LHCN-M2 (cell line): ENCODE data around the gene APBA1. TPM values are rescaled to one million over a fixed set of nuclear protein-coding genes. Genes with fewer than 3 reads are reported as not detected.

Experiments used
- total RNA-seq: library from RNA; depleted of rRNA; stranded (reverse); fragments of >200 nt; gene quantifications from 2 replicates; pipeline ENCODE4 v1.2.3, GENCODE V29; 2014; rRNA removed

Gene APBA1
- total RNA-seq, 1 experiment from 2014 or later = 3.1 TPM

Other genes starting within 250 kb of the APBA1 start
- 47.8 and 64.6 TPM in 2 replicates for gene PTAR1, start 87.6 kb upstream of the APBA1 start, total RNA-seq
- not detected in 2 replicates for gene CFAP95, start 148.4 kb upstream of the APBA1 start, total RNA-seq